ENCODE data around the gene SPTBN1. TPM values are rescaled to one million over a fixed set of nuclear protein-coding genes. Genes with fewer than 3 reads are reported as not detected.

SPTBN1 gene
- total and polyA plus RNA-seq, 2 donors (not counting 3 experiments of a cell fraction or from before 2014, with no cell fraction given): 63.3 to 320 TPM

DNA sequence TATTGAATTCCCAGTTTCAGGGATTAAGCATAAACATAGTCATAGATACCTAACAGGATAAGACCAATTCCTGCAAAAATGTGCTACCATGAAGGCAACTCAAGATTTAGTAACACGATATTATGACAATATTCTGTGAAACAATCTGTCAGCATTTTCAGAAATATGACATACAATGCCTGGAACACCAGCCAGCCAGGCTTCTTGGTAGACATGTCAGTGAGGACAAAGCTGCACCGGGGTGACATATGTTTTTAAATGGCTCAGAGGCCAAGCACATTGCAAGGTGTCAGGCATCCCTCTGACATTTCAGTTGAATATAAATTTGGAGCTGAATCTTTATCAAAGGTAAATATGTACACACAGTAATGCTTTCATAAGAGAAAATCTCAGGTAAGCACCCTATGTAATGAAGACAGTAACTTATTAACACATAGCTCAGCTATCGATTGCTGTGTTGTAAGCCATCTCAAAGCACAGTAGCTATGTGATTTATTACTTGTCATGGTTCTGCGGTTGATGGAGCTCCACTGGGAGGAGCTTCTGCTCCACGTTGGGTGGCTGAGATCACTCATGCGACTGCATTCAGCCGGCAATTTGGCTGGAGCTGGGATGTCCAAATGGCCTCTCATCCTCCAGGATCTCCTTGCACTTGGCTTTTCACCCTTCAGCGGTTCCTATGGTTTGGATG, 235.5 kb downstream of the SPTBN1 start:
- TF ChIP-seq POLR2A (IDR thresholded peaks at IDR 0.05; ENCODE audit: low read depth, low read length): no peak
- no peak for TF ChIP-seq EZH2 (IDR thresholded peaks at IDR 0.05; ENCODE audit: borderline replicate concordance, low read depth, low read length, severe bottlenecking)
- no peak for TF ChIP-seq POLR2AphosphoS5 (IDR thresholded peaks at IDR 0.05; ENCODE audit: insufficient read depth, low read depth, low read length)
- TF ChIP-seq JUN (IDR thresholded peaks at IDR 0.05; ENCODE audit: borderline replicate concordance, insufficient read depth, insufficient read length, low read depth): no peak
- no peak for TF ChIP-seq FOS (IDR thresholded peaks at IDR 0.05; ENCODE audit: borderline replicate concordance, insufficient read depth, low read length)
- no peak for TF ChIP-seq CTCF (IDR thresholded peaks at IDR 0.05; ENCODE audit: extremely low read depth in 1 of 2, insufficient read depth in 1 of 2, low read depth in 1 of 2, low read length in 2 of 2)
- TF ChIP-seq, protein P1, sequence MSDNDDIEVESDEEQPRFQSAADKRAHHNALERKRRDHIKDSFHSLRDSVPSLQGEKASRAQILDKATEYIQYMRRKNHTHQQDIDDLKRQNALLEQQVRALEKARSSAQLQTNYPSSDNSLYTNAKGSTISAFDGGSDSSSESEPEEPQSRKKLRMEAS (IDR thresholded peaks at IDR 0.05; ENCODE audit: insufficient read depth, insufficient read length): no peak
- no peak for TF ChIP-seq MYC (IDR thresholded peaks at IDR 0.05; ENCODE audit: low read depth, low read length)
- TF ChIP-seq GATA2 (IDR thresholded peaks at IDR 0.05; ENCODE audit: insufficient read depth, insufficient read length, low read depth, low read length): no peak
- intact Hi-C loops (cut with micrococcal nuclease): no loop called here

More for the DNA sequence above, 235.5 kb downstream of the SPTBN1 start:
- dilution Hi-C loops (cut with MboI; ENCODE audit: extremely low pct_ligation_motif_present, low sequenced_read_pairs): no loop called here
- Histone ChIP-seq H3K27ac (ENCODE audit: insufficient read depth, low read depth, low read length) (no peak overlapping the region), H3K9me1 (replicated peaks; ENCODE audit: control insufficient read depth, extremely low read depth, insufficient read depth, low read length) (no peaks in the 10 kb centered on the region), H3K9ac (replicated peaks; ENCODE audit: extremely low read depth, insufficient read depth, low read length) (no peak overlapping the region), H3K4me2 (ENCODE audit: insufficient read depth, low read length) (no peak overlapping the region), H4K20me1 (replicated peaks; ENCODE audit: control insufficient read depth, extremely low read depth, insufficient read depth, low read length) (no peaks in the 10 kb centered on the region), H3K27me3 (ENCODE audit: control insufficient read depth in 2 of 2, insufficient read depth in 2 of 2, low read length in 2 of 2) (peaks cover 3 to 4% of the 10 kb centered on the region in 2 experiments), H3K36me3 (ENCODE audit: control insufficient read depth in 2 of 2, extremely low read depth in 1 of 2, insufficient read depth in 2 of 2, low read length in 2 of 2) (no peaks in the 10 kb centered on the region), H3K9me3 (replicated peaks; ENCODE audit: control insufficient read depth, insufficient read depth, low read length) (no peaks in the 10 kb centered on the region), H3K79me2 (ENCODE audit: control insufficient read depth, insufficient read depth, low read length) (no peaks in the 10 kb centered on the region), H3K4me3 (replicated peaks in 1 of 3; ENCODE audit: insufficient read depth in 1 of 3, low read depth in 1 of 3, low read length in 3 of 3) (no peak overlapping the region), H3K4me1 (ENCODE audit: control insufficient read depth, extremely low read depth, insufficient read depth, low read length) (no peaks in the 10 kb centered on the region), H2AFZ (ENCODE audit: low read depth, low read length) (no peak overlapping the region)
- no peak for DNase-seq (ENCODE audit: low read depth, low spot score)
- BruUV-seq (replicated peaks): no TSS peak
- CTCF ChIA-PET: interaction anchor here (0.7 to 6.2 kb wide), 6 partner anchors 12 to 585 kb away, joined by 3 to 40 read pairs (median 4); no protein-coding TSS in a partner anchor
- POLR2A ChIA-PET: no interaction called here
- FAIRE-seq: no peak
